K562 (cell line): Measurements from ENCODE around the gene ST3GAL5. TPM values are rescaled to one million over a fixed set of nuclear protein-coding genes. Genes with fewer than 3 reads are reported as not detected.
A peak's percentile ranks its signal among the peaks of the same experiment; 100 is the strongest.

Experiments used
- DEAF1 ChIP-seq: fragments of 450-650 bp; formaldehyde crosslinking; IDR thresholded peaks from 2 replicates; pipeline ENCODE4 v1.4.0; 2020; ENCODE audit warnings: mild to moderate bottlenecking, moderate library complexity
- FOS ChIP-seq: IDR thresholded peaks from 3 replicates; pipeline ENCODE4 v1.6.1; 2011; ENCODE audit not compliant: insufficient read length; ENCODE audit errors: extremely low read depth
- HCFC1 ChIP-seq: IDR thresholded peaks from 2 replicates; pipeline ENCODE4 v1.6.1; 2012; ENCODE audit warnings: low read depth, low read length, improper control_type of control experiment
- HNRNPLL ChIP-seq: fragments of 200-400 bp; formaldehyde crosslinking; IDR thresholded peaks from 2 replicates; pipeline ENCODE4 v1.6.1; 2017; ENCODE audit warnings: low read length, low read depth, mild to moderate bottlenecking; ENCODE audit not compliant: poor library complexity, severe bottlenecking
- KLF10 ChIP-seq: fragments of 250-450 bp; sonication (Bioruptor Pico); IDR thresholded peaks from 2 replicates; pipeline ENCODE4 v1.6.1; 2021; ENCODE audit warnings: matching md5 sums
- LEF1 ChIP-seq: fragments of 450-650 bp; IDR thresholded peaks from 2 replicates; pipeline ENCODE4 v1.6.1; 2016; ENCODE audit warnings: mild to moderate bottlenecking
- RREB1 ChIP-seq: fragments of 250-450 bp; sonication (Bioruptor Pico); IDR thresholded peaks from 2 replicates; pipeline ENCODE4 v1.4.0; 2020
- SFPQ ChIP-seq: fragments of 200-400 bp; formaldehyde crosslinking; IDR thresholded peaks from 2 replicates; pipeline ENCODE4 v1.6.1; 2017; ENCODE audit warnings: mild to moderate bottlenecking, low read depth, low read length, moderate library complexity
- SMAD3 ChIP-seq: fragments of 450-650 bp; formaldehyde crosslinking; conservative IDR thresholded peaks from 2 replicates; pipeline ENCODE4 v1.4.0; 2020; ENCODE audit warnings: mild to moderate bottlenecking
- STAT5A ChIP-seq: IDR thresholded peaks from 2 replicates; pipeline ENCODE4 v1.6.1; 2012; ENCODE audit warnings: low read length, inconsistent platforms, borderline replicate concordance
- TCFL5 ChIP-seq: fragments of 250-450 bp; sonication (Bioruptor Pico); conservative IDR thresholded peaks from 2 replicates; pipeline ENCODE4 v1.6.1; 2021; ENCODE audit warnings: mild to moderate bottlenecking, moderate library complexity, matching md5 sums
- THRA ChIP-seq: fragments of 450-650 bp; IDR thresholded peaks from 2 replicates; pipeline ENCODE4 v1.6.1; 2017; ENCODE audit warnings: mild to moderate bottlenecking, moderate library complexity
- VEZF1 ChIP-seq: fragments of 200-800 bp; sonication (Bioruptor generic); IDR thresholded peaks from 2 replicates; pipeline ENCODE4 v1.6.1; 2017; ENCODE audit warnings: missing genetic modification characterization, missing compliant biosample characterization
- ZBTB9 ChIP-seq: fragments of 450-650 bp; formaldehyde crosslinking; IDR thresholded peaks from 2 replicates; pipeline ENCODE4 v1.4.0; 2020; ENCODE audit warnings: mild to moderate bottlenecking, moderate library complexity
- ZKSCAN3 ChIP-seq: fragments of 250-450 bp; sonication (Bioruptor Pico); IDR thresholded peaks from 2 replicates; pipeline ENCODE4 v1.4.0; 2020
- polyA plus RNA-seq, 8 experiments: library from polyadenylated mRNA; depleted of rRNA in 4 of 8; stranded (reverse) in 5 of 8; unstranded in 3 of 8; fragments of >200 nt; fragmentation: Nextera tagmentation in 2 of 8; fragmentation: Illumina TruSeq in 1 of 8; extraction: Ambion mirVana in 2 of 8; extraction: Trizol in 1 of 8; gene quantifications; 2 replicates each; pipeline versions ENCODE4 v1.2.1 to v1.2.3, GENCODE V29; 2011 to 2014; ENCODE audit warnings: inconsistent platforms in 1 of 8, missing spikeins in 1 of 8
- total RNA-seq, 7 experiments: library from RNA; depleted of rRNA in 6 of 7; stranded (reverse); fragments of >200 nt in 6 of 7; fragmentation: Illumina TruSeq in 2 of 7; extraction: Trizol in 2 of 7; gene quantifications; 2 replicates each; pipeline versions ENCODE4 v1.2.1 to v1.2.3, GENCODE V29; 2011 to 2021; ENCODE audit warnings: low replicate concordance in 1 of 7

ST3GAL5 gene
- total and polyA plus RNA-seq, 9 of the 15 experiments (the other 6 are each of a cell fraction or from before 2014, with no cell fraction given) = 1.6 to 10.0 (median 4.2) TPM

GRCh38 chr2:85921659-85922058 is 32.9 kb upstream of the ST3GAL5 start (continued):
- TF ChIP-seq RREB1 (CRISPR knock-in tag) (no peak), SMAD3 (CRISPR knock-in tag) (no peak), ZBTB9 (no peak), DEAF1 (CRISPR knock-in tag) (no peak), ZKSCAN3 (CRISPR knock-in tag) (no peak), FOS (no peak), VEZF1 (CRISPR knock-in tag) (peak; percentile 49; the same call in 1 of the 2 replicates), HCFC1 (no peak), THRA (no peak), KLF10 (no peak), STAT5A (peak; percentile 69; the same call in 1 of the 2 replicates), SFPQ (no peak), LEF1 (peak; percentile 71; the same call in 1 of the 2 replicates), TCFL5 (no peak), HNRNPLL (no peak)
